ENCODE measurements around the gene THBS2.
"Not testable (repeated sequence)": the region's sequence is repeated elsewhere in the genome, so short reads cannot be mapped to it uniquely, and the experiment has no call there.

GRCh38 chr6:169196279-169196678 is 57.4 kb downstream of the THBS2 start:
- not testable (repeated sequence) for TF ChIP-seq POLR2A (IDR thresholded peaks at IDR 0.05; ENCODE audit: extremely low read depth, insufficient read length); CTCF (IDR thresholded peaks at IDR 0.05; ENCODE audit: low read depth, low read length); MAX (IDR thresholded peaks at IDR 0.05; ENCODE audit: low read depth, low read length)

Measured in NB4 (cell line).